ENCODE measurements around the gene DBX1. TPM values are rescaled to one million over a fixed set of nuclear protein-coding genes. Genes with fewer than 3 reads are reported as not detected.

Gene DBX1
- total RNA-seq, 1 experiment from 2014 or later = 0.15 TPM

DNA sequence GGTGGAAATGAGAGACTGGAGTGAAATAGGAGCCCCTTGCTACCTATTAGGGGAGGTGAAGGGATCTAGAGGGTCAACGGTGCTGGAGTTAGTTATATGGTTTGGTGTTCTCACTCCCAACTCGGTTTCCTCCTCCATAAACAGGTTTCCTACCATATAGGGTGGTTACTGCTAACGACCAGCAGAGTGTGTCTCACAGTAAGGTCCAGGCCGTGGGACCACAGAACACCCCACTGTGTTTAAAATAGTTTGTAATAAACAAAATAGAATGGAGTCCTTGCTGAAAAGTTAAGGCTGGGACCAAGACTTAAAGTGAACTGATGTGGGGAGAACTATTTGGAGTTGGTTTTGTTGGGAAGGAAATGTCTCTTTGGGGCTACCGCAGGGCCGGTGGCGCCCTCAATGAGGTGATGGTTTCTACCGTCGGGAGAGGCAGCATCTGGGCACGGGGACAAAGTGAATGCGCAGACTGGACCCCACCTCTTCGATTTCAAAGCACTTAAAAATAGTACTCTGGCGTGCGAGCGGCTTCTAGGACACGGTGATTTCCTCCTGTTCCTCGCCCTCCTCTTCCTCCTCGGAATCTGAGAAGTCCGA lies 4.5 kb downstream of the DBX1 start:
- Histone ChIP-seq H3K23me2 (ENCODE audit: insufficient read length, low read depth, low read length, poor library complexity, severe bottlenecking) (peaks cover 7% of the 10 kb centered on the region), H2BK5ac (ENCODE audit: insufficient read length, low read length) (no peak overlapping the region), H3K9me3 (ENCODE audit: control insufficient read depth, low read depth, low read length) (no peaks in the 10 kb centered on the region), H2BK12ac (ENCODE audit: insufficient read length, low read depth, low read length) (no peak overlapping the region), H2BK20ac (ENCODE audit: low read depth, low read length, poor library complexity, severe bottlenecking) (no peak overlapping the region), H2AK5ac (ENCODE audit: insufficient read length, low read length) (no peak overlapping the region), H3K79me2 (ENCODE audit: insufficient read depth, low read length) (no peaks in the 10 kb centered on the region), H3K4ac (ENCODE audit: low read depth, low read length) (no peak overlapping the region), H4K5ac (ENCODE audit: insufficient read length, low read depth, low read length) (no peak overlapping the region), H3K23ac (ENCODE audit: insufficient read length, low read depth, low read length) (no peak overlapping the region), H3K9ac (ENCODE audit: extremely low read depth, insufficient read length, low read length) (no peak overlapping the region), H4K91ac (ENCODE audit: insufficient read length, low read depth, low read length) (no peak overlapping the region), H3K14ac (ENCODE audit: insufficient read depth, low read length) (peak overlapping the region; percentile 51; the same call in 1 of the 2 replicates), H2BK15ac (ENCODE audit: low read depth, low read length) (no peak overlapping the region), H3T11ph (ENCODE audit: low read length) (no peak overlapping the region), H3K27ac (ENCODE audit: insufficient read length, low read depth, low read length) (no peak overlapping the region), H2BK120ac (ENCODE audit: low read depth, low read length, poor library complexity, severe bottlenecking) (no peak overlapping the region), H2AFZ (ENCODE audit: low read length) (no peak overlapping the region), H3K4me2 (ENCODE audit: insufficient read depth, insufficient read length, low read length) (peak overlapping the region; percentile 56), H4K8ac (replicated peaks; ENCODE audit: insufficient read length, low read depth, low read length) (no peak overlapping the region), H4K20me1 (ENCODE audit: control insufficient read depth, insufficient read depth, insufficient read length) (peaks cover 4% of the 10 kb centered on the region), H3K56ac (ENCODE audit: insufficient read length, low read depth, low read length) (no peak overlapping the region), H3K4me1 (ENCODE audit: insufficient read depth, low read length) (no peaks in the 10 kb centered on the region; the same call in 1 of the 2 replicates), H3K79me1 (ENCODE audit: insufficient read depth, low read depth, low read length, poor library complexity, severe bottlenecking) (no peaks in the 10 kb centered on the region), H3K18ac (ENCODE audit: insufficient read length, low read depth, low read length) (no peak overlapping the region), H3K27me3 (ENCODE audit: insufficient read depth, low read length) (peaks cover 55% of the 10 kb centered on the region)
- Mint-ChIP-seq H3K36me3 (ENCODE audit: insufficient read depth in 1 of 3, low read depth in 3 of 3) (no peaks in the 10 kb centered on the region; a peak in 2 of 7 replicates), H3K4me3 (peak overlapping the region; percentile 82 to 91), H3K9me3 (peaks cover 0 to 9% of the 10 kb centered on the region in 2 experiments; a peak in 1 of 5 replicates), H3K27me3 (ENCODE audit: low read depth) (peaks cover 78% of the 10 kb centered on the region), H3K27ac (no peak overlapping the region), H3K4me1 (peaks cover 46 to 64% of the 10 kb centered on the region in 2 experiments)
- DNase-seq = peak; percentile 51
- TF ChIP-seq CTCF (conservative IDR thresholded peaks at IDR 0.05) = peak; percentile 29; the same call in 2 of the 3 replicates
- WGBS (ENCODE audit: extremely low coverage, insufficient read length, low lambda C conversion rate) = no CpG with 5 or more reads among the region's 19 CpGs
